HG03175 (cell line): ENCODE data around the gene VWA2.

Source experiments
- ATAC-seq: cut with Tn5 transposase; IDR thresholded peaks from one replicate; pipeline ENCODE4 v1.9.1; 2021; ENCODE audit warnings: mild to moderate bottlenecking, moderate library complexity; ENCODE audit not compliant: unreplicated experiment

Gene VWA2

GRCh38 chr10:114337510-114338462, 98.7 kb downstream of the VWA2 start:
- no peak for ATAC-seq

DNA sequence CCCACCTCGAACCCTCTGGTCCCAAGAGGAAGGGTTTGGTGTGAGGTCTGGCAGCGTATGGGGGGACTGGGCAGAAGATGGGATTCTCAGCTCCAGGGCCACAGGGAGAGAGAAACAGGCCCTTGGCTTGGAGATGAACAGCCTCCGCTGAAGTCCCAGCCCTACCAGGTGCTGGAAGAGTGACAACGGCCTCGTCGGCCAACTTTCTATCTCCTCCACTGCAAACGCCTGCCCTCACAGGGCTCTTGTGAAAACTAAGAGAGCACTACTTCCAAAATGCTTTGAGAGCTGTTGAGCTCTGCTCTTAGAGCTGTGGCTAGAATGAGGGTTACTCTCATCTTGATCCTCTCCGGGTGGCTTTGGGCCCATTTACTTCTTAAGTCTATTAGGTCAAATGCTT, 101.8 kb downstream of the VWA2 start:
- no peak for ATAC-seq
